Measurements from ENCODE around the gene CDH4. TPM values are rescaled to one million over a fixed set of nuclear protein-coding genes. Genes with fewer than 3 reads are reported as not detected.

The CDH4 gene
- total RNA-seq, 2 experiments from 2014 or later = 0.11 to 0.18 TPM

GRCh38 chr20:61643656-61644377, 391.8 kb downstream of the CDH4 start:
- H3K27me3 Mint-ChIP-seq = no peaks in the 10 kb centered on the region
- no peaks in the 10 kb centered on the region for H3K4me1 Mint-ChIP-seq (ENCODE audit: low read depth)
- no peaks in the 10 kb centered on the region for H3K36me3 Mint-ChIP-seq (ENCODE audit: low read depth)
- no peak overlapping the region for H3K27ac Mint-ChIP-seq
- intact Hi-C loops (cut with micrococcal nuclease) = no loop called here
- POLR2A ChIA-PET = no interaction called here
- no peak for TF ChIP-seq CTCF (IDR thresholded peaks at IDR 0.05)
- DNase-seq (no peak), ATAC-seq (no peak)
- no peaks in the 10 kb centered on the region for H3K9me3 Mint-ChIP-seq
- no peak overlapping the region for H3K4me3 Mint-ChIP-seq
- CTCF ChIA-PET = no interaction called here

- Mint-ChIP-seq H3K36me3 (ENCODE audit: low read depth) (no peaks in the 10 kb centered on the region), H3K4me1 (ENCODE audit: low read depth) (no peaks in the 10 kb centered on the region), H3K9me3 (no peaks in the 10 kb centered on the region), H3K27ac (no peak overlapping the region), H3K27me3 (no peaks in the 10 kb centered on the region), H3K4me3 (no peak overlapping the region)
- CTCF ChIA-PET = no interaction called here
- ATAC-seq = no peak
- intact Hi-C loops (cut with micrococcal nuclease) = no loop called here
- no peak for TF ChIP-seq CTCF (IDR thresholded peaks at IDR 0.05)
- POLR2A ChIA-PET = no interaction called here
- DNase-seq = no peak
Measured at GRCh38 chr20:61644378-61645076, 392.5 kb downstream of the CDH4 start.

GRCh38 chr20:61645732-61646131, 393.7 kb downstream of the CDH4 start:
- H3K27ac Mint-ChIP-seq = no peak overlapping the region
- TF ChIP-seq CTCF (IDR thresholded peaks at IDR 0.05) = no peak
- DNase-seq = no peak
- intact Hi-C loops (cut with micrococcal nuclease) = no loop called here
- H3K36me3 Mint-ChIP-seq (ENCODE audit: low read depth) = no peaks in the 10 kb centered on the region
- no peak overlapping the region for H3K4me3 Mint-ChIP-seq
- no peaks in the 10 kb centered on the region for H3K9me3 Mint-ChIP-seq
- no peaks in the 10 kb centered on the region for H3K27me3 Mint-ChIP-seq
- no peaks in the 10 kb centered on the region for H3K4me1 Mint-ChIP-seq (ENCODE audit: low read depth)
- CTCF ChIA-PET = no interaction called here
- POLR2A ChIA-PET = interaction anchor here (1.0 kb wide), 1 partner anchor 102 kb away, joined by 3 read pairs; no protein-coding TSS in a partner anchor
- no peak for ATAC-seq

GRCh38 chr20:61646453-61646852, 394.4 kb downstream of the CDH4 start:
- DNase-seq (no peak), ATAC-seq (no peak)
- Mint-ChIP-seq H3K4me1 (ENCODE audit: low read depth) (no peaks in the 10 kb centered on the region), H3K4me3 (no peak overlapping the region), H3K9me3 (no peaks in the 10 kb centered on the region), H3K27me3 (no peaks in the 10 kb centered on the region), H3K36me3 (ENCODE audit: low read depth) (no peaks in the 10 kb centered on the region), H3K27ac (no peak overlapping the region)
- POLR2A ChIA-PET = interaction anchor here (1.0 kb wide), 1 partner anchor 103 kb away, joined by 3 read pairs; no protein-coding TSS in a partner anchor
- CTCF ChIA-PET = no interaction called here
- no peak for TF ChIP-seq CTCF (IDR thresholded peaks at IDR 0.05)
- intact Hi-C loops (cut with micrococcal nuclease) = no loop called here

- no peak overlapping the region for H3K4me3 Mint-ChIP-seq
- CTCF ChIA-PET = no interaction called here
- POLR2A ChIA-PET = no interaction called here
- H3K36me3 Mint-ChIP-seq (ENCODE audit: low read depth) = no peaks in the 10 kb centered on the region
- H3K9me3 Mint-ChIP-seq = no peaks in the 10 kb centered on the region
- H3K27me3 Mint-ChIP-seq = no peaks in the 10 kb centered on the region
- intact Hi-C loops (cut with micrococcal nuclease) = no loop called here
- ATAC-seq = no peak
- TF ChIP-seq CTCF (IDR thresholded peaks at IDR 0.05) = no peak
- no peak overlapping the region for H3K27ac Mint-ChIP-seq
- DNase-seq = no peak
- no peaks in the 10 kb centered on the region for H3K4me1 Mint-ChIP-seq (ENCODE audit: low read depth)
Measured at GRCh38 chr20:61646986-61647385, 394.9 kb downstream of the CDH4 start.
